ENCODE data around the gene RNF213.
"Not testable (repeated sequence)": the region's sequence is repeated elsewhere in the genome, so short reads cannot be mapped to it uniquely, and the experiment has no call there.

Gene RNF213

GRCh38 chr17:80225230-80225629 is 35.4 kb upstream of the RNF213 start:
- no peak for DNase-seq

- DNase-seq, result no peak
Observed at GRCh38 chr17:80227156-80227555, 33.5 kb upstream of the RNF213 start.

GRCh38 chr17:80227666-80228065 is 33.0 kb upstream of the RNF213 start:
- no peak for DNase-seq

DNA sequence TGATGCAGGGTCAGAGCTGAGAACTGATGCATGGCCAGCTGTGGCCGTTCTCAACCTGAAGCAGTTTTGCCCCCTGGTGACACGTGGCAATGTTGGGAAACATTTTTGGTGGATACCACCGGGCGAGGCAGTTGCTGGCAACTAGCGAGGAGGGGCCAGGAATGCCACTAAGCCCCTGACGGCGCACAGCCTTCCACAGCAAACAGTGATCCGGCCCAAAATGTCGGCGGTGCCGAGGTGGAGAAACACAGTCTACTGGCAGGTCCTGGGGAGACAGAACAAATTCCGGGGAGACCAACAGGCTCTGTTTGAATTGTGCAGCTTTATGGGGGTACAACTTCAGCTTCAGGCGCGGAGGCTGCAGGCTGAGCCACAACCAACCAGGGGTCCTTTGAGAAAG is 32.2 kb upstream of the RNF213 start:
- DNase-seq, result no peak

GRCh38 chr17:80229011-80229410 is 31.6 kb upstream of the RNF213 start:
- no peak for DNase-seq

- no peak for DNase-seq
Observed at GRCh38 chr17:80232438-80232837, 28.2 kb upstream of the RNF213 start.

DNA sequence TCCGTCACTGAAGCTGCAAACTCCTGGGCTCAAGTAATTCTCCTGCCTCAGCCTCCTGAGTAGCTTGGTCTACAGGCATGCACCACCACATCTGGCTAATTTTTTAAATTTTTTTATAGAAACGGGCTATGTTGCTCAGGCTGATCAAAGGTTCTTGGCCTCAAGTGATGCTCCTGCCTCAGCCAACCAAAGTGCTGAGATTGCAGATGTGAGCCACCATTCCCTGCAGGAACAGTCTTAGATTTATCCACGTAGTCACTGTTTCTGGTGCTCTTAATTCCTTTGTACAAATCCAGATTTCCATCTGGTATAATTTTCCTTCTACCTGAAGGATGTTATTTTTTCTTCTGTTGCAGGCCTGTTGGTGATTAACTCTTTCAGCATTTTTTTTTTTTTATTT is 27.4 kb upstream of the RNF213 start:
- no peak for DNase-seq

DNA sequence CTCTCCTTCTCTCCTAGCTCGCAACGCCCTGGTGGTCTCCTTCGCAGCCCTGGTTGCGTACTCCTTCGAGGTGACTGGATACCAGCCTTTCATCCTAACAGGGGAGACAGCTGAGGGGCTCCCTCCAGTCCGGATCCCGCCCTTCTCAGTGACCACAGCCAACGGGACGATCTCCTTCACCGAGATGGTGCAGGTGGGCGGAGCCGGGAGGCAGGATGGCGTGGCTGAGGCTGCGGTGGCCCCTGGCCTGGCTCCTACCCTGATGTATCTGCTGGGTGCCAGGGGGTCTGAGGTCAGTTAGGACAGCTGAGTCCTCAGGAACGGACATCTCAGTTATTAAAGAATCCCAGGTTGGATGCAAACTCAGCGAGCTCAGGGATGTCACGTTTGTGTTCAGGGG is 23.7 kb upstream of the RNF213 start:
- DNase-seq, result no peak

GRCh38 chr17:80237386-80237785 is 23.3 kb upstream of the RNF213 start:
- DNase-seq, result no peak

- no peak for DNase-seq
Observed at GRCh38 chr17:80242505-80242904, 18.1 kb upstream of the RNF213 start.

DNA sequence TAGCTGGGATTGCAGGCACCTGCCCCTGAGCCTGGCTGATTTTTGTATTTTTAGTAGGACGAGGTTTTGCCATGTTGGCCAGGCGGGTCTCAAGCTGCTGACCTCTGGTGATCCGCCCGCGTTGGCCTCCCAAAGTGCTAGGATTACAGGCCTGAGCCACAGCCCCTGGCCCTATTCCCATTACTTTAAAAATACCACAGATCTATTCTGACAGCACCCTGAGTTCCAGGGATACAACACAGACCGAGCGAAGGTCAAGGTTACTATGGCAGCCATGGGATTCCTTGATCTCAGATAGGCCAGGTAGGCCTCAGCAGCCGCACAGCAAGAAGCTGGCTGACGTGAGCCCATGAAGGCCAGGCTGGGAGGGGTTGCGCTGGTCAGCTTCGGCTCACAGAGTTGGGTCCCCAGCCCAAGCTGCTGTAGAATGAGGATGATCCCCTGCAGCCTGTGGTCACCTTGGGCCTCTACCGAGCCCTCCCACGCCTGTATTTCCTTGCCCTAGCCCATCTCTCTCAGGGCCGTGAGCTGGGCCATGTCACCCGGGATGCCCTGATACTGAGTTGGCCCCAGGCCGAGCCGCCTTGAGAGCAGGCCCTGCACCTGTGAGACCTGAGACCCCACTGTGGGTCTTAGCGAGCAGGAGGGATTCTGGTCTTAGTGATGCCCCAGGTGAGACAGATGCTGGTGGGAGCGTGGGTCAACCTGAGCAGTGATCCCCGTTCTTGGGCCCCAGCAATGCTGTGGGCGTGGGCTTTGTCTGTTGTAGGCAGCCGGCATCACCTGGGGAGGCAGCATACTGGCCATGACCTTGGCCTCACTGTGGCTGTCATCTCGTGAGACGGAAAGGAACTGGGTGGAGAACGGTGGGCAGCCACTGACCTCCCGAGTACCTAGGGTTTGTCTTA is 16.9 kb upstream of the RNF213 start:
- no peak for DNase-seq

DNA sequence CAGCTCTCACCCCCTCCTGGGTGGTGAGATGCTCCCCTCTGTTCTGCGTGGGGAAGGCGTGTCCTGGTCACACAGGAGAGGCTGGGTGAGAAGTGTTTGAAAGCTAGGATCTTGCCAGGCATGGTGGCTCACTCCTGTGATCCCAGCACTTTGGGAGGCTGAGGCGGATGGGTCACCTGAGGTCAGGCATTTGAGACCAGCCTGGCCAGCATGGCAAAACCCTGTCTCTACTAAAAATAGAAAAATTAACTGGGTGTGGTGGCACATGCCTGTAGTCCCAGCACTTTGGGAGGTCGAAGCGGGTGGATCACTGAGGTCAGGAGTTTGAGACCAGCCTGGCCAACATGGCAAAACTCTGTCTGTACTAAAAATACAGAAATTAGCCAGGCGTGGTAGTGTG is 16.2 kb upstream of the RNF213 start:
- DNase-seq, result not testable (repeated sequence)

DNA sequence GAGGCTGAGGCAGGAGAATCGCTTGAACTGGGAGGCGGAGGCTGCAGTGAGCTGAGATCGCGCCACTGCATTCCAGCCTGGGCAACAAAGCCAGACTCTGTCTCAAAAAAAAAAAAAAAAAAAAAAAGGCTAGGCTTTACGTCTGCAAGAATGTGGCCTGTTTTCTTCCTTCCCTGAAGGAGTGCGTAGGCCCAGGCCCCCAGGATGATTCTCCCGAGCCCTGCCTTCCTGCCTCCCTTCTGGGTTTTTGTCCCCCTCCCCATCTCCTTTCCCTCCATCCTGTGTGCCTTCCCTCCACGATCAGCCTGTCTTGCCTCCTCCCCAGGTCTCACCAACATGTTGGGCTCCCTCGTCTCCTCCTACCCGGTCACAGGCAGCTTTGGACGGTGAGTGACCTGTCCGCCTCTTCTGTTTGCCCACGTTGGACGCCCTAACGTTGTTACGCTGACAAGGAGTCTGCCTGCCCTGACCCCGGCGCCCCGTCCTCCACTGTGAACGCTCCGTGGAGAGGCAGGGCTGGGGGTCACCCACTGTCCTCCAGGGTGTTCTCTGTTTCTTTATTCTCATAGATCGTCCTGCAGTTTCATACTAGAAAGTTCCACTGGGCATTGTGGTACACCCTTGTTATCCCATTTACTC is 15.7 kb upstream of the RNF213 start:
- DNase-seq, result no peak

DNA sequence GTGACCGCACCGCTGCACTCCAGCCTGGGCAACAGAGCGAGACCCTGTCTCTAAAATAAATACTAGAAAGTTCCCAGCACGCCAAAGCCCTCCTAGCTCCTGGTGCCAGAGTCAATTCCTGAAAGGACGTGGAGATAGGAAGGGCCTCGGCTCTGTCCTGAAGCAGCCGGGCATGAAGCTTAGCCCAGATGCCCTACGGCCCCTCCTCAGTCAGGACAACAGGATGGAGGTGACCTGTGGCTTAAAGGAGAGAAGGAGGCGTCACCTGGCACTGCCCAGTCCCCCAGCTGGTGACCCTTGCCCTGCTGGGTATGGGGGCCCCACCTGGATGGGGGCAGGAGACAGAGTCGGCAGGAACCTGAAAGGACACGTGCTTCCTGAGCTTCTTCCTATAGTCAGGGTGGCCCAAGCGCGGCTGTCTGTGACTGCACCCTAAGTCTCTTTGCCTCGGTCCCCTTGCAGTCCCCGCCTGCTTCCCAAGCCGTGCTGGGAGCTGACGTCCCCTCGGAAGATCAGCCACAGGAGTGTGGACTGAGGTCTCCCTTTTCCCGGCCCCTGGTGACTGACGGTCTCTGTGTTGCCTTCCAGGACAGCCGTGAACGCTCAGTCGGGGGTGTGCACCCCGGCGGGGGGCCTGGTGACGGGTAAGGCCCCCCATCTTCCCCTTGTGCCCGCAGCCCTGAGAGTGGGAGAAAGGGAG is 14.9 kb upstream of the RNF213 start:
- no peak for DNase-seq

DNA sequence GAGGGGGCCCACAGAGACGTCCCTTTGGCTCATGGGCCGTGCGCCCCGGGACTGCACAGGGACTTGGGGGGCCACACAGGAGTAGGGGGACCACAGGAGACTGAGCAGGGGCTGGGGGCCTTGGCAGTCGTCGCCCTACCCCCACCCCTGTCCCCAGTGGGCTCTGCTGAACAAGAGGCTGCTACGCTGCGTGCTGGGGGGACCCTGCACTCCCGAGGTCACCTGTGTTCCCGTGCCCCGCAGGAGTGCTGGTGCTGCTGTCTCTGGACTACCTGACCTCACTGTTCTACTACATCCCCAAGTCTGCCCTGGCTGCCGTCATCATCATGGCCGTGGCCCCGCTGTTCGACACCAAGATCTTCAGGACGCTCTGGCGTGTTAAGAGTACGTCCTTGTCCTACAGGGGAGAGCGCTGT is 14.4 kb upstream of the RNF213 start:
- DNase-seq, result no peak

DNA sequence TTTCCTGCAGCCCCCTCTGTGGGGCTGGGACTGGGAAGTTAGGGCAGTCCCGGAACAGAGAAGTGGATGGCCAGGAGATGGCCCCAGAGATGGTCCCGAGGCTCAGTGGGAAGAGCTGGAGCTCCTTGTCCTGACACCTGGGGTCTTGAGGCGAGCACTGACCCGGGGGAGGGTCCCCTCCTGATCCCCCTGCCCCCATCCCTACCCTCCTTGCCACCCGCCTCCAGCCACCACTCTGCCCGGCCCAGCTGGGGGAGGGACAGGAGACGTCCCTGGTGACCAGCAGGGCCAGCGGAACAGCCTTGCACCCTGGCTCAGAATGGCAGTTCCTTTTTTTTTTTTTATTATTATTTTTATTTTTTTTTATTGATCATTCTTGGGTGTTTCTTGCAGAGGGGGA is 13.9 kb upstream of the RNF213 start:
- no peak for DNase-seq

DNA sequence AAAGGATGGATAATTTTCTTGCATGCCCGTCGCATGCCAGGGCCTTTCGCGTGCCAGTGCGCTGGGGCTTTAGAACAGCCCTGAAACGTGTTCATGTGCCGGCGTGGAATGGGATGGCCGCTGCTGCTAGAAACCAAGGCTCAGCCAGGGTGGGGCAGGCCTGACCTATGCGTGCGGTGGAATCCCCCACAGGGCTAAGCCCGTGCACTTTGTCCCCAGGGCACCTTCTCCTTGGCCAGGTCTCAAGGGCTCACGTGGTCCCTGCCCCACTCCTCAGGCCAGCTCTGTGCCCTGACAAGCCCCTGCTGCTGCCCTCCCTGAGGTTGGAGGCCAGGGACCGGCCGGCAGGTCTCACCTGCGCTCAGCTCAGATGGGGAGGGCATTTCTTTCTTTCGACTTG is 13.1 kb upstream of the RNF213 start:
- no peak for DNase-seq

GRCh38 chr17:80248001-80248893 is 12.4 kb upstream of the RNF213 start:
- DNase-seq, result no peak

DNA sequence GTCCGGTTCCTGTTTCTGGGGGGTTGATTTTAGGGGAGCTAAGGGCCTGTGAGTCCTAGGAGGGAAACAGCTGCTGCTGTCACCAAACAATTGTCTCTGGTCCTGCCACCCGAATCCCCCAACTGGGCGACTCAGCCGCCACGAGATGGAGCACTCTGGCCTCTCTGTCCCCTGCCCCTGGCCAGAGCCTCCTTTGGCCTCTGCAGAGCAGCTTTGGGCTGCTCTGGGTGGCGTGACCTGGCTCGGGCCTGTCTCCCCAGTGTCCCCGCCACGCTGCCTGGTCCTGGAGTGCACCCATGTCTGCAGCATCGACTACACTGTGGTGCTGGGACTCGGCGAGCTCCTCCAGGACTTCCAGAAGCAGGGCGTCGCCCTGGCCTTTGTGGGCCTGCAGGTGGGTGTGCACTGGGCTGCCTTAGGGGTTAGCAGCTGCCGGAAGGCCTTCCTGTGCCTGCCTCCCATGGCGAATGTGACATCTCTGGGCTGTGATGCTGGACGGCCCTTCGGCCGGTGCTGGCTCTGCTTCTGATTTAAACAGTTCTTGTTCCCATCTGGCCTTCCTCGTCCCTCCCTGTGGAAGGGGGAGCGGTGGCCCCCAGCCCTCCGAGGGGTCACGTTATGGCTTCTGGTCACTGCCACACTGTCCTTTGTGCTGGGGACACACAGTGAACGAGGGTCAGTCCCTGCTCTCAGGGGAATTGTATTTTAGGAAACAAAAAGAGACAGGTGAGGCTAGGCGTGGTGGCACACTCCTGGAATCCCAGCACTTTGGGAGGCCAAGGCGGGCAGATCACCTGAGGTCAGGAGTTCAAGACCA is 11.6 kb upstream of the RNF213 start:
- no peak for DNase-seq

GRCh38 chr17:80251966-80252365 is 8.7 kb upstream of the RNF213 start:
- DNase-seq, result no peak

GRCh38 chr17:80252871-80253270 is 7.8 kb upstream of the RNF213 start:
- DNase-seq, result peak; percentile 86

Data from stimulated activated CD4-positive, alpha-beta T cell treated with anti-CD3 and anti-CD28 coated beads, Interleukin-4, amount 100 ng/mL, for 1 hour (primary cell).